ENCODE data around the gene ABCB8. TPM values are rescaled to one million over a fixed set of nuclear protein-coding genes. Genes with fewer than 3 reads are reported as not detected.
A peak's percentile ranks its signal among the peaks of the same experiment; 100 is the strongest.

Gene ABCB8
- total RNA-seq, 4 donors from 2014 or later = 21.0 to 49.0 (median 31.6) TPM

GRCh38 chr7:151082141-151083070 is 54.2 kb downstream of the ABCB8 start:
- peak overlapping the region; percentile 92 to 99 (median 98) for H3K27ac ChIP-seq
- no peaks in the 10 kb centered on the region for H3K27me3 ChIP-seq
- peak overlapping the region; percentile 67 to 93 (median 76) for H3K4me3 ChIP-seq
- 44 to 55% methylated on average over 41 of the region's 42 CpGs for WGBS, 2 donors
- H3K4me1 ChIP-seq = peaks cover 0 to 71% (median 42%) of the 10 kb centered on the region in 4 donors
- H3K9me3 ChIP-seq = no peaks in the 10 kb centered on the region
- TF ChIP-seq POLR2A (IDR thresholded peaks at IDR 0.05) (no peak), CTCF (IDR thresholded peaks at IDR 0.05) (no peak), EP300 (IDR thresholded peaks at IDR 0.05) (no peak)
- peaks cover 0 to 12% (median 0%) of the 10 kb centered on the region in 3 donors for H3K36me3 ChIP-seq
- DNase-seq (ENCODE audit: low spot score in 2 of 2) = no peak

- Histone ChIP-seq H3K27ac (peak within 1 kb of the TSS; percentile 92 to 99 (median 98)), H3K9me3 (no peaks in the 10 kb centered on the region), H3K4me1 (peaks cover 0 to 70% (median 49%) of the 10 kb centered on the region in 4 donors), H3K36me3 (peaks cover 0 to 6% (median 0%) of the 10 kb centered on the region in 3 donors), H3K4me3 (peak within 1 kb of the TSS; percentile 67 to 93 (median 76)), H3K27me3 (no peaks in the 10 kb centered on the region)
- DNase-seq (ENCODE audit: low spot score in 2 of 2) = peak in 1 of 2 donors; percentile 53
- WGBS, 2 donors = 0 to 1% methylated on average over 21 to 33 of the region's 69 CpGs
- TF ChIP-seq POLR2A (IDR thresholded peaks at IDR 0.05) (peak in 1 of 2 donors; percentile 52), CTCF (IDR thresholded peaks at IDR 0.05) (no peak), EP300 (IDR thresholded peaks at IDR 0.05) (peak in 1 of 2 donors; percentile 38)
Measured at GRCh38 chr7:151083071-151083823, 55.0 kb downstream of the ABCB8 start, which contains the start of gene TMUB1. Gene TMUB1, minus strand, starts transcription at chr7:151083493. Its CDS starts 930 bp downstream, at chr7:151082563.

DNA sequence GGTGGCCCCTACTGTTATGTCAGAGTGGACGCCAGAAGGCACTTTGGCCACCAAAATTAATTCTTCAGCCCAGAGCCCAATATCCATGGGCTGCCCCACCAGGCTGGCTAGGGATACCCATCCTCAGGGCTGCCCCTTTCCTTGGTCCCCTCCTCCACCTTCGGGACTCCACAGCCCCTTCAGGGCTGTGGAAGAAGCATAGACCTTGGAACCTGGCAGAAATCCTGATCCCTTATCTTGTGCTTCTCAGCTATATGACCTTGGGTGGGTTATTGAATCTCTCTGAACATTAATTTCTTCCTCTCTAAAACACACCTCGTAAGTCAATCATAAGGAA is 55.5 kb downstream of the ABCB8 start:
- H3K4me1 ChIP-seq = peaks cover 0 to 70% (median 53%) of the 10 kb centered on the region in 4 donors
- H3K27ac ChIP-seq = peak overlapping the region; percentile 92 to 99 (median 98)
- 26 to 31% methylated on average over 3 of the region's 3 CpGs for WGBS, 2 donors
- TF ChIP-seq POLR2A (IDR thresholded peaks at IDR 0.05) (no peak), CTCF (IDR thresholded peaks at IDR 0.05) (no peak), EP300 (IDR thresholded peaks at IDR 0.05) (no peak)
- no peaks in the 10 kb centered on the region for H3K27me3 ChIP-seq
- H3K9me3 ChIP-seq = no peaks in the 10 kb centered on the region
- peaks cover 0 to under 1% (median 0%) of the 10 kb centered on the region in 3 donors for H3K36me3 ChIP-seq
- H3K4me3 ChIP-seq = peak overlapping the region; percentile 67 to 93 (median 76)
- no peak for DNase-seq (ENCODE audit: low spot score in 2 of 2)

GRCh38 chr7:151085329-151085690 is 57.1 kb downstream of the ABCB8 start:
- no peaks in the 10 kb centered on the region for H3K36me3 ChIP-seq
- H3K27me3 ChIP-seq = no peaks in the 10 kb centered on the region
- H3K9me3 ChIP-seq = no peaks in the 10 kb centered on the region
- WGBS, 2 donors = 31 to 48% methylated on average over 5 of the region's 5 CpGs
- H3K4me3 ChIP-seq = peak overlapping the region in 2 of 4 donors; percentile 55 to 64
- H3K4me1 ChIP-seq = peaks cover 0 to 71% (median 54%) of the 10 kb centered on the region in 4 donors
- H3K27ac ChIP-seq = peak overlapping the region; percentile 77 to 93 (median 81)
- TF ChIP-seq CTCF (IDR thresholded peaks at IDR 0.05) = no peak
- TF ChIP-seq EP300 (IDR thresholded peaks at IDR 0.05) = no peak
- no peak for TF ChIP-seq POLR2A (IDR thresholded peaks at IDR 0.05)
- DNase-seq (ENCODE audit: low spot score in 2 of 2) = no peak

All from tibial nerve (tissue), 4 donors.